HG03460 (cell line): ENCODE data around the gene YEATS4.

Experiments used
- ATAC-seq: cut with Tn5 transposase; IDR thresholded peaks from one replicate; pipeline ENCODE4 v1.9.1; 2021; ENCODE audit not compliant: unreplicated experiment

YEATS4 gene

GRCh38 chr12:69389831-69390230 is 30.3 kb downstream of the YEATS4 start:
- no peak for ATAC-seq

DNA sequence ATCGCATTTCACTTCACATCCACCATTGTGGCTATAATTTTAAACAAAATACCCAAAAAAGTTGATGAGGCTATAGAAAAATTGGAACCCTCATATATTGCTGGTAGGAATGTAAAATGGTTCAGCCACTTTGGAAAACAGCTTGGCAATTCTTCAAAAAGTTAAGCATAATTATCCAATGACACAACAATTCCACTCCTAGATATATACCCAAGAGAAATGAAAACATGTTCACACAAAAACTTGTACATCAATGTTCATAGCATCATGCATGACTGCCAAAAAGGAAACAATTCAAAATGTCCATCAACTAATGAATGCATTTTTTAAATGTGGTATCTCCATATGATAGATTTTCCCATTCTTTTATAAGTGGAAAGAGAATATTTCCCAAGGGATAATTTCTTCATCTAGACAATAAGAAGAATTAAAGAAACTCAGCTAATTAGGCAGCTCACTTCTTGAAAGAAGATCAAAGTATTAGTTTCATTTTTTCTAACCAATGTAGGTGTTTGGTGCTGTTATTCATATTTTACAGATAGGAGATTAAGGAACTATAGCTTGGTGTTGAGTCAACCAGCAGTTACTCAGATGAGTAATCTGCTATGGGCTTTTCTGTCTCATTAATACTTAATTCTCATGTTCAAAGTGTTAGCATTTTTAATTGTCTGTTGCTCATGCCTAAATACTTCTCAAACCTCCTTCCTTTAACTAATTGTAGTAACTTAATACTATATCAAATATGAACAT is 32.8 kb downstream of the YEATS4 start:
- ATAC-seq, result peak; percentile 51

- ATAC-seq, result no peak
Observed at GRCh38 chr12:69396041-69396440, 36.5 kb downstream of the YEATS4 start.

GRCh38 chr12:69396963-69397362 is 37.4 kb downstream of the YEATS4 start:
- no peak for ATAC-seq

DNA sequence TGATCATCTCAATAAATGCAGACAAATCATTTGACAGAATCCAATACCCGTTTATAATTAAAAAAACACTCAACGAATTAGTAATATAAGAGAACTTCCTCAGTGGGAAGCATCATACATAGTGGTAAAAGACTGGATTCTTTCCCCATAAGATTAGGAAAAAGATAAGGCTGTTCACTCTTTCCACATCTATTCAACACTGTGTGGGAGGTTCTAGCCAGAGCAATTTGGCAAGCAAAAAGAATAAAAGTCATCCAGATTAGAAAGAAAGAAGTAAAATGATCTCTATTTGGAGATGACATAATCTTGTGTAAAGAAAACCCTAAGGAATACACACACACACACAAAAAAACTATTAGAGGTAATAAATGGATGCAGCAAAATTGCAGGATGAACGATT is 38.4 kb downstream of the YEATS4 start:
- no peak for ATAC-seq

DNA sequence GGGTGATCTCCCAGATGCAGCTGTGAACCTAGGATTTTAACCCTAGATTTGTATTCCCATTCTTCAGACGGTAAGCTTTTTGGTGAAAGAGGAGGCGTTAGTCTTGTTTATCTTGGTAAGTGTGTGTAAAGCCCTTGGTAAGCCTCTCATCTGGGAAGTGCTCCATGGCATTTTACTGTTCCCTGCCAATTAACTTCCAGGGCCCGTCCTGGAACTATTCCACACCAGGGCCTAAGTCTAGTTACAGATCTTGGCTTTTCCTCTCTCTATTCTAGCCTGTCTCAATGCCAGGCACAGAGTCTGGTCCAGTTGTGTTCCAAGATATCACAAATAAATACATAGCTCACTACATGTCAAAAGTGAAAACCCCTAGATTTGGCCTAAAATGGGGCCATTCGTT is 42.4 kb downstream of the YEATS4 start:
- no peak for ATAC-seq

DNA sequence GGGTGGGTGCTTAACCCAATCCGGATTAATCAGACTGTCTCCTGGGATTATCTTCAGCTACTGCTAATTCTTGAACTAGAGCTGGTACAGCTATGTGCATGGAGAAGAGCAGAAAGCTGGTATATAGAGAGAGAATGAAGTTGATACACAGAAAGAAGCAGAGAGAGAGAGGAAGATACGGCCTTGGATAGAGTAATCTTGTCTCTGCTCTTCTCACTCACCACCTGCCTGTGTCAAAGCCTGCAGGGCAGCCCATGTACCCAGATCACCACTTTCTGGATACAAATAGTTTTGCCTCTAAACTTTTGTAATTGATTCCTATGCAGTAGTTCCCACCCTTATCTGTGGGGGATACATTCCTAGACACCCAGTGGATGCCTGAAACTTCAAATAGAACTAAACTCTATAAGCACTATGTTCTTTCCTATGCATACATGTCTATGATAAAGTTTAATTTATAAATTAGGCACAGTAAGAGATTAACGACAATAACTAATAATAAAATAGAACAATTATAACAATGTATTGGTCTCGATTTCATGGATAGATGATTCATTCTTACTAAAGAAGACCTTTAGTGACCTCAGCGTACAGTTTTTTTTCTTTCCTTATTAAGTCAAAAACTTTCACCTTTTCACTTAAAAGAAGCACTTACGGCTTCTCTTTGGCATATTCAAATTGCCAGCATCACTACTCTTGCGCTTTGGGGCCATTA is 45.5 kb downstream of the YEATS4 start:
- no peak for ATAC-seq

DNA sequence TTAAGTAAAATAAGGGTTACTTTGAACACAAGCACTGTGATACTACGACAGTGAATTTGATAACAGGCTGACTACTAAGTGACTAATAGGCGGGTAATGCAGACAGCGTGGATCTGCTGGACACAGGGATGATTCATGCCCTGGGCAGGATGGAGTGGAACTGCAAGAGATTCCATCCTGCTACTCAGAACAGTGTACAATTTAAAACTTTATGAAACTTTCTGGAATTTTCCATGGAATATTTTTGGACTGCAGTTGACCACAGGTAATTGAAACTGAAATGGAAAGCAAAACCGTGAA is 46.0 kb downstream of the YEATS4 start:
- no peak for ATAC-seq

DNA sequence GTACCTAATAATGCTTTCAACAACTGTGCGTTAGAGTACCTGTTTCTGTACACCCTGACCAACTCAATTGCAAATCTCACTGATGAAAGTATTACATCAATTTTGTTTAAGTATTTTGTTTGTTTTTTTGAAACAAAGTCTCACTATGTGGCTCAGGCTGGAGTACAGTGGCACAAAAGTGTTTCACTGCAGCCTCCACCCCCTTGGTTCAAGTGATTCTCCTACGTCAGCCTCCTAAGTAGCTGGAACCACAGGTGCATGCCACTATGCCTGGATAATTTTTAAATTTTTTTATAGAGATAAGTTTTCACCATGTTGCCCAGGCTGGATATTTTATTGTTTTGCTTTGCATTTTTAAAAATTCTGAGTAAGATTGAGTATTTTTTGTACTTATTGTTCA is 46.7 kb downstream of the YEATS4 start:
- ATAC-seq, result no peak

GRCh38 chr12:69410571-69410970 is 51.0 kb downstream of the YEATS4 start:
- no peak for ATAC-seq

GRCh38 chr12:69412655-69413054 is 53.1 kb downstream of the YEATS4 start:
- no peak for ATAC-seq

GRCh38 chr12:69415471-69416275 is 56.1 kb downstream of the YEATS4 start:
- no peak for ATAC-seq

DNA sequence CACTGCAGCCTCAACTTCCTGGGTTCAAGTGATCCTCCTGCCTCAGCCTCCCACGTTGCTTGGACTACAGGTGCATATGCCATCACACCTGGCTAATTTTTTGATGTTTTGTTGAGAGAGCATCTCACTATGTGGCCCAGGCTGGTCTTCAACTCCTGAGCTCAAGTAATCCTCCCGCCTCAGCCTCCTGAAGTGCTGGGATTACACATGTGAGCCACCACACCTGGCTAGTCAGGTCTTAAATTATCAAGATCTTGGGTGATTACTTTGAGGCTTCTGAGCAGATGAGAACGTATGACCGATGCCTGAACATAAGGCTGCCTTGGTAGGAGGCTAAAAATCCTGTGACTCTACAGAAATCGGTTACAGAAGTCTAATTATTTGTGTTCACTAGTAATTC is 57.7 kb downstream of the YEATS4 start:
- ATAC-seq, result no peak

GRCh38 chr12:69417741-69418167 is 58.2 kb downstream of the YEATS4 start:
- no peak for ATAC-seq

- no peak for ATAC-seq
Observed at GRCh38 chr12:69419701-69420100, 60.2 kb downstream of the YEATS4 start.

DNA sequence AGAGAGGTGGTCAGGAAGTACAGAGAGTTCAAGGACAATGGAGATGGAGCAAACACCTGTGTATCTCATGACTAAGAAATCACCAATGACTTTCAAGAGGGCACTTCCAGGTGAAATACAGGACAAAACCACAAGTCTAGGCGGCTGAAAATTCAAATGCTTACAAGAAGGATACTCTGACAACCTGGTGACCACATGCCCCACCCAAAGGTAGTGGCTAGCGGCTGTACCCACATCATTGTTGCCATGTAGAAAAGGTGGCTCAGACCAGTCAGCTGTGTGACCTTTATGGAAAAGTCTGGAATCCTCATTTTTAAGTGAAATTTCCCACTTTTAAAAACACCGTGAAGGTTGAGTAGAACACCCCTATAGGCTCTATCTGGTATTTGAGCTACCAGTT is 62.0 kb downstream of the YEATS4 start:
- no peak for ATAC-seq

DNA sequence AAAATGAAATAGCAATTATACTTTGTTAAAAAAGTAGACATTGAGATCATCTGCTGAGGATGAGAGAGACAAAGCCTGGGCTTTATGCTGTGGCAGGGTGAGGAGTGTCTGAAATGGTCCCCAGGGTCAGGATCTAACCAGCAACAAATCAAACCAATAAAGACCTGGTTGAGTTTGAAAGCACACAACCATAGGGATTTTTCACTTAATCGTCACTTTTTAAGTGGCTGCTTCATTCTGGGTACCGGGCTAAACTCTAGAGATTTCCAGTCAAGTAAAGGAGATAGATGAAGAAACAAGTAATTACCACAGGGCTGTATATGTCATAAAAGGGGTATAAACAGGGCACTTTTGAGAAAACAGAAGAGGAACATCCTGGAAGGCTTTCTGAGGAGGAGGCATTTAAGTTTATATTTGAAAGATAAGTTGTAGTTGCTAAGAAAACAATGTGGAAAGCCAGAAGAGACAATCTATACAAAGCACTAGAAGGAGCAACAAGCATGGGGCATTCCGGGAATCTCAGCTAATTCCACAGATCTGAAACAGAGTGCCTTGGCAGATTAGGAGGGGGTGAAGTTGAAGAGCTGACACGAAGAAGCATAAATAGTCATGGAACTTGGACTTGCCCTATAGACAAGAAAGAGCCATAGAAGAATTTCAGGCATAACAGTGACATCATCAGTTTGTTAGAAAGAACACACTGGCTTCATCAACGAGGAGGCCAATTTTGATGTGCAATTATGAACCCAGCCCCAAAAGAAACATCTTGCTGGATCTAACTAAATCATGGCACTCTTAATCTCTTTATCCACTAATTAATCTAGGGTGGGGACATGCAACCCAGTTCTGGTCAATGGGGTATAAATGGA is 63.7 kb downstream of the YEATS4 start:
- no peak for ATAC-seq

GRCh38 chr12:69425417-69425816 is 65.9 kb downstream of the YEATS4 start:
- no peak for ATAC-seq

GRCh38 chr12:69428351-69429073 is 69.0 kb downstream of the YEATS4 start:
- ATAC-seq, result no peak

- no peak for ATAC-seq
Observed at GRCh38 chr12:69430942-69431590, 71.5 kb downstream of the YEATS4 start.
